Activated CD8-positive, alpha-beta memory T cell treated with anti-CD3 and anti-CD28 coated beads, Interleukin-2, amount 50 U/mL, for 4 hours (primary cell): ENCODE results near the gene CLMP.
A peak's percentile ranks its signal among the peaks of the same experiment; 100 is the strongest.
"Not testable (repeated sequence)": the region's sequence is repeated elsewhere in the genome, so short reads cannot be mapped to it uniquely, and the experiment has no call there.

Source experiments
- DNase-seq: peaks from one replicate; pipeline ENCODE4 v3.0.0-alpha.2; 2020

CLMP gene

DNA sequence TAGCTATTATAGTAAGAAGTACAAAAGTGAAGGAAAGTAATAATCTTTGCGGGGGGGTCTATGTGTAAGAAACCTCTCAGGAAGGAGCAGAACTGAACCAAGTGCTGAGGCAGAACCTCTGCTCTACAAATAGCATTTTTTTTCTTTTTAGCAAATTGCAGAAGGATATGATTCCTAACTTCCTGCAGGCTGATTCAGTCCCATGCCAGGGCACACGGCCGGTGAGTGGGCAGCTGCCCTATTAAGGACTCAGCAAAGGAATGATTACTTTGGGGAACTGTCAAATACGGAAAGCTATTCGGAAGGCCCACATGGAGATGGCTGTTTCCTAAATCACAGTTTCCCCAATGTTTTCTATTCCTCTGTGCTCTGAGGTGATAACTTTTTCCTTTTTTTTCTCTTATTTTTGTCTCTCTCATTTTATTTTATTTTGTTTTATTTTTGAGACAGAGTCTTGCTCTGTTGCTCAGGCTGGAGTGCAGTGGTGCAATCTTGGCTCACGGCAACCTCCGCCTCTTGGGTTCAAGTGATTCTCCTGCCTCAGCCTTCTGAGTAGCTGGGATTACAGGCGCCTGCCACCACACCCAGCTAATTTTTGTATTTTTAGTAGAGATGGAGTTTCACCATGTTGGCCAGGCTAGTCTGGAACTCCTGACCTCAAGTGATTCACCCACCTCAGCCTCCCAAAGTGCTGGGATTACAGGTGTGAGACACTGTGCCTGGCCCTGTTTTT lies 62.8 kb downstream of the CLMP start:
- not testable (repeated sequence) for DNase-seq

DNA sequence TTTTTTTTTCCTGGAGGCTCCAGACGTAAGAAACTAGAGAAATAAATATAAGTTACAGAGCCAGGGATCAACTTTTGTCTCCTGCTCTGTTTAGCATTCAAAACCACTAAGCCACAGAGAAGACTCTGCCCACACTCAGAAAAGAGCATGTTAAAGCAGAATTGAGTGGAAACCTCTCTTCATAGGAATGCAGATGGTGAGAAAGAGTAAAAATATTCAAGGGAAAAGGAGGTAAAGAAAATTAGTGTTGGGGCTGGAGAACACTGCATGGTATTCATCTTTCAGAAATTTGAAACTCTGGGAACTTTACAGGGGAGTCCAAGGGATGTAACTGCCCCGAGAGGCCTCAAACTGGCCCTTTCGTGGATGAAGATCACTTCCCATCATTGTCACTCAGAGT lies 65.1 kb downstream of the CLMP start:
- no peak for DNase-seq

DNA sequence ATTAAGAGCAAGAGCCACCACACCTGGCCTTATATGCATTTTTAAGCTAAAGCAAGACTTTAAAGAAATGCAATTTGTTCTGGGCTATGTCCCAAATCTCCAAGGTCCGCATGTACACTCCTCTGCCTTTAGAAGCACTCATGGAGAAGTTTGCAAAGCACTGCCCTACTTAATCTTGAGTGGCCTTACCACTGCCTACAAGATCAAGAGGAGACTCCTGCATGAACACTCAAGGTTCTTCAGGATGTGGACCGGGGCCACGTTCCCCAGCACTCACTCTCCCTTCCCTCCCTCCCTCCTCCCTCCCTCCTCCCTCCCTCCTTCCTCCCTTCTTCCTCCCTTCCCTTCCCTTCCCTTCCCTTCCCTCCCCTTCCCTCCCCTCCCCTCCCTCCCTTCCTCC lies 69.9 kb downstream of the CLMP start:
- no peak for DNase-seq

DNA sequence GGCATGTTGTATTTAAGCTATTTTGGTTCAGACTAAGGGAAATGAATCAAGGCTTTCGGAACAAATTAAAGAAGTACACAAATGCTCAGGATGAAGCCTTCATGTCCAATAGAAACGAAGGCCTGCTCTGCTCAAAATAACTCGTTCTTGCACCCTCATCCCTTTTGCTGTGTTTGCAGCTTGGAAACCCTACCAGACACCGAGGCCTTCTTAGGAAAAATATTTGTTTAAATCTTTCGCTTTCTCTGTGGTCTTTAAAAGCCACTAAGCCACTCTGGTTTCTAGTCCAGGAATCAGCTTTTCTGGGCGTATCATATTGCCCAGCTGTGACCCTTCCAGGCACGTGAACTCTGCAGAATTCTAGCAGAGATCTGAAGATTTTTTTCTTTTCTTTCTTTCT lies 72.2 kb downstream of the CLMP start:
- DNase-seq: no peak

DNA sequence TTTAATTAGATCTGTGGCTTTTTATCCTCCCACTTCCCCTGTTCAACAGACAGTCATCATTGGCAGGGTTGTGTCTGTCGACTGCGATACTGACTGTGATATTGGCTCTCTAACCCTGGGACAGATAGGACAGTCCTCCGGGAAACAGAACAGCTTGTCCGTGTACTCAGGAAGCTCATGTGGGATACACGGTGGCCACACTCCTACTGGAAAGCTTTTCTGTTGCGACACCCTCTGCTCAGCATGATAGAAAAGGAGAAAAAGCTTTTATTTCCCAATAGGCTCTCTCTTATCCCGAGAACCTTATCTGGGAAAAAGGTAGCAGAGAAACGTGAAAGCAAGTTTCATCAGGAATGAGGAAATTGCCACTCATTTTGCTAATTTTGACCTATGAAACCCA lies 72.7 kb downstream of the CLMP start:
- DNase-seq: no peak

DNA sequence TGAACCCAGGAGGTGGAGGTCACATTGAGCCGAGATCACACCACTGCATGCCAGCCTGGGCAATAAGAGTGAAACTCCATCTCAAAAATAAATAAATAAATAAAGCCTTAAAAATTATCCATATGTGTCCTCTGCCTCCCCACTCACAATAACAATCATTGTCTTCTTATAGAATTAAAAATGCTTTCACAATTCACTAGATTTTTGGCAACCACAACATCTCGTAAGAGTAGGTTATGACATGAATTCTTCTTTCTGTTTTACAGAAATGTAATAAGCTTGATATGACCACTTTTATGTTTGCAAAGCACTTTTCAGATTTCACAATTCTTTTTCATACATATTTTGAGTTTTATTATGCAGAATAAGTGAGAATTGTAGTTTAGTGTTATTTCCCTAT lies 78.6 kb downstream of the CLMP start:
- DNase-seq: no peak

DNA sequence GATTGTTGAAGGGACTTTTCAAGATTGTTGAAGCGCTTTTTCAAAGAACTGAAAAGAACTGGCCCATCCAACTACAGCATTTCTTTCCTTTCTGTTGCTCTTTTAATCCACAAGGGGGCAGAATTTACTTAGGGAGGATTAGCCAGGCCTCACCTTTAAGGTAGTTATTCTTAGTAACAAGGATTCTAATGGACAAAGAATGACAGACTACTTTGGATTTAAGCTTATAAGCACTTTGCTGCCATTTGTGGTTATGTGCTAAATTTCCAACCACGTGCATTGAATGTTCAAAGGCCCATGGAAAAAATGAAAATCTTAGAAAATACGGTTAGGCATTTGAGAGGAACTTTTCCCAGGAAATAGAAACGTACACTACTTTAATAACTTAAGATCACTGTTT lies 83.6 kb downstream of the CLMP start:
- no peak for DNase-seq

DNA sequence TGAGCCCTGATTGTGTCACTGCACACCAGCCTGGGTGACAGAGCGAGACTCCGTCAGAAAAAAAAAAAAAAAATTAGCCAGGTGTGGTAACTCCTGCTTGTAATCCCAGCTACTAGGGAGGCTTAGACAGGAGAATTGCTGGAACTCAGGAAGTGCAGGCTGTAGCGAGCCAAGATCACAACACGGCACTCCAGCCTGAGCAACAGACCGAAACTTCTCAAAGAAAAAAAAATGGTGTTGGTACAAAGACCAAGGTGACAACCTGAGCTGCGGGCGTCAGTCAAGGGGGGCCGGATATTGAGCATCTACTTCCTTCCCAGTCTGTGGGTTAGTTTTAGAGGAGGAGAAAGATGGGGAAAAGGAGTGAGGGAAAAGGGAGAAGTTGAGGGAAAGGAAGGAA lies 84.7 kb downstream of the CLMP start:
- no peak for DNase-seq

DNA sequence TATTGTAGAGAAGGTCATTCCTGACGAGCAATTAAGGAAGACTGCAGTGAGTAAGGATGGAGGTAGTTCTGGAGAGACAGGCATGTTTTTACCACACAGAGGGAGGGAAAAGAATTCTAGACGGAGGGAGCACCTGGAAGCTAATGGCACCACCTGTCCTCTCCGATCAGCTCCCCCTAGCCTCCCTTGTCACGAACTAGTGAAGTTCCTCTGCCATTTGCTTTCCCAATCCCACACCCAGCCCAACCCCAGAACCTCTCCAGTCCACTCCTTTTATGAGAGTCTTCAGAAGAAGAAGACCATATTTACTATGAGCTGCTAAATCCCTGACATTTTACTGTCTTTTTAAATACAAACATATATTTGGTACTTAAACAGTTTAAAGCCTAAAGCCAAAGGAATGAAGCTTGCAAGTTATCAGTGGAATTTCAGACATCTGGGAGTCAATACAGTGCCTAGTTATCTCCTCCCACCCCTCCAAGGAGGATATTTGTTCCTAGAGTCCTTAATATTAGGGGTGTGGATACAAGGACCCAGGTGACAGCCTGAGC lies 87.0 kb downstream of the CLMP start:
- DNase-seq: no peak

DNA sequence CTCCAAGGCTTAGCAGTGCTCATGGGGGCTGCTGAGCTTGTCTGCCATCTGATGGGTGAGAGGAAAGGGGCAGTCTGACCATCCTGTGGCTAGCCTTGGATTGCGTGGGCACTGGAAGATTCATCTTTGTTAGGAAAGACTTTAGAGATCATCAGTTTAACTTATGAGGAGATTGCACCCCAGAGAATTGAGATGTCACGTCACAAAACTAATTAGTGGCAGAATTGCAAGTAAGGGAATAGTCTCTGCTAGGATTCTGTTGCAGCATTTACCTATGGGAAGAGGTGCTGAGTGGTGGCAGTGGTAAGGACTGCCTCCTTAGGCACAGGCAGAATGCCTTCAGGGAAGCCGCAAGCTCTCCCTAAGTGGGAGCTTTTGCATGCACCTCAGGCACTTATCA lies 90.4 kb downstream of the CLMP start:
- no peak for DNase-seq

DNA sequence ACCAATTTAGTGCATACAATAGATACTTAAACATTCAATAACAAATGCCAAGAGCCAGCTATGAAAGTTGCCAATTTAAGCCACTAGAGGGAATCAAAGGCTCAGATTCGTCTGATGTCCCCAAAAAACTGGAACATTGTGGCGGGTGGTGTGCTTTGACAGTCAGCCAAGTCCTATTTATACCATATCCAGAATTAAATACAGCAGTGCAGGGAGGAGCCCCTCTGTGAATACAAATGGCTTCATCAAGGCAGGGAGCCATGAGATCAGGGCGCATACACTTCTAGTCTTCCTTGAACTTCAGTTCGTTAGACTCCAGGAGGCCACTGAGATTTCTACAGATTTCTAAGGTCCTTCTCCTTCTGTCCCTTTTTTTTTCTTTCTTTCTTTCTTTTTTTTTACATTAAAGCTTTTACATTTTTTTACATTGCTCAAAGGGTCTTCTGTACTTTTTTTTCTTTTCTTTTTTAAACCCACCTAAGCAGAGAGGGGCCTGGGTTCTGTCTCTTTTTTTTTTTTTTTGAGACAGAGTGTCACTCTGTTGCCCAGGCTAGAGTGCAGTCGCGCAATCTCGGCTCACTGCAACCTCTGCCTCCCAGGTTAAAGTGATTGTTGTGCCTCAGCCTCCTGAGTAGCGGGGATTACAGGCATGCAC lies 91.6 kb downstream of the CLMP start:
- DNase-seq: no peak

DNA sequence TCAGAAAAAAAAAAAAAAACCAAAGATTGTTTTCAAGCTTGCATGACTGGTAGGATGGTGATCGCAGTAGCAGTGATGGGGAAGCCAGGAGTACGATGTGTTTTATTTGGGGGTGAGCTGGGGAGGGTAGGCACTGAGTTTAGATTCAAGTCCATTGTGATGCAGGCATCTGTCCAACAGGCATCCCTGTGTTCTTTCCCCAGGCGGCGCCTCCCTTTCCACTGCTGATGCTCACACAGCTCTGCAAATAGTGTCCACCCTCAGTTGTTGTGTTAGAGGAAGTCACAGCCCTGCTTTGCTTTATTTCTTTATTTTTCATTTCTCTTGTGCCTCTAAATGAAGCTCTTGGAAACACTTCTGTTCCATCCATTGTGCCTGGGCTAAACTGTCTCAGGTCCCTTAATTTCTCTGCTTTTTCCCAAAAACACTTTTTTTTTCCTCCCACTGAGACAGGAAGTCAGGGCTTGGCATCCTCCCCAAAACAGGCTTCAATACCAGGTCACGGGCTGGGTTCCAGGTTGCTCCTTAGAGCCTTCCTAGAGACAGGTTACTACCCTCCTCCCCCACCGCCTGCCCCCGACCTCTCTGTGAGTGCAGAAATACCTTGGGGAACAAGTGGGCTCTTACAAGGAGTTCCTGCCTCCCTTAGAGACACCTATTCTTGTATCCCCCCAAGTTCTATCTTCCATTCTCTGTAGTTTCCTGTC lies 94.5 kb downstream of the CLMP start:
- DNase-seq: no peak

DNA sequence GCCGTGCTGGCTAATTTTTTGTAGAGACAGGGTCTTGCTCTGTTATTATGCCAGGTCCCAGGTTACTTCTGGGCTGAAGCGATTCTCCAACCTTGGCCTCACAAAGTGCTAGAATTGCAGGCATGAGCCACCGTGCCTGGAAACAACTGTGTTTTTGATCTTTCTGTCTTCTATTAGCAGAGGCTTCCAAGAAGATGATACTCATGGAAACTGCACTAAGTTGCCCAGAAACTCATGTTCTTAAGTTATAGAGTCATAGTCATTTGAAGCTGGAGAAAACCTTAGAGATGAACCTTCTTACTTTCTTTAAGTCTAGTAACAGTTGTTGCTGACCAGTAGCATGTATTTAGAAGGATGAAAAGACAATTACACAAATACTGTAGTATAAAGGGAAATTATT lies 96.1 kb downstream of the CLMP start:
- no peak for DNase-seq

DNA sequence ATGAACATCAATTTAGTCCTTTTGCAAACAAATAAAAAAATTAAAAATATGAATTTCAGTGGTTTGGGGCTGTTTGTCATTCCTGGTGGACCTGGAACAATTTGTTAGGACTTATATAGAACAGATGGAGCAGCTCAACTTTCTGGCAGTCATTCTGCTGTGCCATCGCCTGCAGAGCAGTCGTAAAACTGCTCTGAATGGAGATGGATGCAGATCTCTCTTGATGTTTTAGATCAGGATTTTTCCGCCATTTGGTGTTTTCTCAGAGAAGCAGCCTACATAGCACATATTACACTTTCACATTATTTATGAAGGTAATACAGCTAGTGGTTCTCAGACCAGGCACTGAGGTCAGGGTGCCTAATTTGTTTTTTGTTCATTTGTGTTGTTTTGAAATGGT lies 101.3 kb downstream of the CLMP start:
- DNase-seq: no peak

DNA sequence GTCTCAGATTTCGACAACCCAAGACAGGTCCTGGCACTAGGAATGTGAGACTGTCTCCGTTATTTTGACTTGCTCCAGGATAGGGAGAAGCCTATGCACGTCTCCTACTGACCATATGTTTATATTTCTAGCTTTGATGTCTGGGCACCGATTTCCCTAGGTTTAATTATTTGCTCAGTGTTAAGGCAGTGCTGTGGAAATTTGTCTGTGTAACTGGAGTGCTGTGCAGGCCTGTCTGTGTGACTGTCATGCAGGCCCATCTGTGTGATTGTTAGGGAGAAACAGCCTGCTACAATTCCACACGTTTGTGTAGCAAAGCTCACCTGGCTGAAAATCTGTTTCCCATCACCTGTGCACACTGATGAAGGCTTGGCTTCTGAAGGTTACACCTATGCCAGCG lies 103.5 kb downstream of the CLMP start:
- no peak for DNase-seq

DNA sequence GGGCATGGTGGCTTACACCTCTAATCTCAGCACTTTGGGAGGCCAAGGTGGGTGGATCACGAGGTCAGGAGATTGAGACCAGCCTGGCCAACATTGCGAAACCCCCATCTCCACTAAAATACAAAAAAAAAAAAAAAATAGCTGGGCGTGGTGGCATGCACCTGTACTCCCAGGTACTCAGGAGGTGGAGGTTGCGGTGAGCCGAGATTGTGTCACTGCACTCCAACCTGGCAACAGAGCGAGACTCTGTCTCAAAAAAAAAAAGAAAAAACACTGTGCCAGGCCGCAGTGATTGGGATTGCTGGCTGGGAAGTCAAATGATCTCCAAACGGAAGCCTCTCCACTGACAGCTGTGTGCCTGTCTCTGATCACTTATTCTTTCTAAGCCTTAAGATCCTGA lies 104.9 kb downstream of the CLMP start:
- not testable (repeated sequence) for DNase-seq

DNA sequence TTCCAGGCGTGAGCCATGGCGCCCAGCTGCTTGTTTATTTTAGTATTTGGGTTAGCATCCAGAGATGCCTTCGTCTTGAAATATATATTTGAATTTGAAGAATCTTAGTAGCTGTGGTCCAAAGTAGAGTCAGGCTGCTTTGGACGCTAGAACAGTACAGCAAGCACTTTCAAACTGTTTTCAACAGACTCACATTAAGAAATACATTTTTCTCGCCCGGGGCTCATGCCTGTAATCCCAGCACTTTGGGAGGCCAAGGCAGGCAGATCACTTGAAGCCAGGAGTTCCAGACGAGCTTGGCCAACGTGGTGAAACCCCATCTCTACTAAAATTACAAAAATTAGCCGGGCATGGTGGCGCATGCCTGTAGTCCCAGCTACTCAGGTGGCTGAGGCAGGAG lies 106.2 kb downstream of the CLMP start:
- DNase-seq: not testable (repeated sequence)

DNA sequence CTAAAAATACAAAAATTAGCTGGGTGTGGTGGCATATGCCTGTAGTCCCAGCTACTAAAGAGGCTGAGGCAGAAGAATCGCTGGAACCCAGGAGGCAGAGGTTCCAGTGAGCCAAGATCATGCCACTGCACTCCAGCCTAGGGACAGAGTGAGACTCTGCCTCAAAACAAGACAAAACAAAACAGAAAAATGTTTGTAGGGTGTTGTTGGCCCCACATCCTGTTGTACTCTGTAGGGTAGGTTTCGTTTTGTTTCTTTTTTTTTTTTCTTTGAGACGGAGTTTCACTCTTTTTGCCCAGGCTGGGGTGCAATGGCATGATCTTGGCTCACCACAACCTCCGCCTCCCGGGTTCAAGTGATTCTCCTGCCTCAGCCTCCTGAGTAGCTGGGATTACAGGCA lies 107.4 kb downstream of the CLMP start:
- not testable (repeated sequence) for DNase-seq

DNA sequence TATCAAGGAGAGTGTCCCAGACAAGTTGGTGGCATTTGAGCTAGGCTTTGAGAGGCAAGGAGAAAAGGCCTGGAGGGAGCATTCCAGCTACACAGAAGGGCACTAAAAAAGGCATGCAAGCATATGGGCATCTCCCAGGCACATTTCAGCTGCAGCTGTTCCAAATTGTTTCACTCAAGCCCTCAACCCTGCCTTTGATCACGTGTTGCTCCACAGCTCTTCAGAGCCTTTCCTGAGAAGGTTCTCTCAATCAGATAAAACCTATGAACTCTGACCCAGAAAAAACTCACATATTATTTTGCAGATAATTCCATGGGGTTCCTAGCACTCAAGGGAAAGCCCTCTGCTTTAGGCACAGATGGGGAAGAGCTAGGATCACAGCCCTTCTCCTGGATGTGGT lies 108.7 kb downstream of the CLMP start:
- no peak for DNase-seq

DNA sequence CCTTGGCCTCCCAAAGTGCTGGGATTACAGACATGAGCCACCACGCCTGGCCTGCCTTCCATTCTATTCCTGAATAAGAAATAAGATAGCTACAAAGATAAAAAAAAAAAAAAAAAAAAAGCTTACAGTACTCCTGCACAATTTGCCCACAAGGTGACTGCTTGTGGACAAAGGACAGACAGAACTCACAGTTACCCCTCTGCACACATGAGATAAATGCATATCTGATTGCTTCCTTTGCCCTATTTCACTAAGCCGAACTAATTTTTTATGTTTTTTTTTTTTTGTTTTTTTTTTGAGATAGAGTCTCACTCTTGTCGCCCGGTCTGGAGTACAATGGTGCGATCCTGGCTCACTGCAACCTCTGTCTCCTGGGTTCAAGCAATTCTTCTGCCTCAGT lies 109.6 kb downstream of the CLMP start:
- DNase-seq: no peak

DNA sequence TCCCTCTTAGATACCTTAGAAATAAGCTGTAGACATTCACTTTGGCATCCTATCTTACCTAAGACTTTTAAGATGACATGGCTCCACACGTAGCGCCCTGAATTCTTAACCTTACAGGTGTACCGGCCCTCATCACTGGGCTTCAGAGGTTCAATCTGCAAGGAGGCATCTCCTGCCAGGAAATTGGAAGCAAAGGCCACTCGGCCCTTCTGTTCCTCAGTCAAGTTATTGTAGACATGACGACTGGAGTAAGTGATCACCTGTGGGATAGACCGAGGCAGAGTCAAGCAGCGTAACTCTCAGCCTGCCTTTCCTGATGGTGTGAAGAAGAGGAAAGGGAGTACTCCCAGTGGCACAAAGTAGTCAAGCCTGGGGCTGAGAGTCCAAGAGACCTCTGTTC lies 110.6 kb downstream of the CLMP start:
- DNase-seq: no peak

DNA sequence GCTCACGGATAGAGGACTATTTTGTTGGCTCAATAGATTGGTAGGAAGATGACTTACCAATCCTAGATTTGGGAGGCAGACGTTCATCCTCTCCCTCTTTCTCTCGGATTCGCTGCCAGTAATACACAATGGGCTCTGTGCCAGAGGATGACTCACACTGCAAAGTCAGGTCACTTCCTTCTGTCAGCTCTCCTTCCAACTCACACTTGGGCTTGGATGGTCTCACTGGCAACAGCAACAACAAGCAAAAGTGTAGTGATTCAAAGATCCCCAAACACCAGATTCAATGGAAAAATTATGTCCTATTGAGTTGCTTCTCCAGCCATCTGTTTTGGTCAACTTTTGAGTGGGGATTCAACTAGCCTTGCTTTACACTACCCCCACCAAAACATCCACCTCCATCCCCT lies 111.4 kb downstream of the CLMP start:
- peak; percentile 55 for DNase-seq

DNA sequence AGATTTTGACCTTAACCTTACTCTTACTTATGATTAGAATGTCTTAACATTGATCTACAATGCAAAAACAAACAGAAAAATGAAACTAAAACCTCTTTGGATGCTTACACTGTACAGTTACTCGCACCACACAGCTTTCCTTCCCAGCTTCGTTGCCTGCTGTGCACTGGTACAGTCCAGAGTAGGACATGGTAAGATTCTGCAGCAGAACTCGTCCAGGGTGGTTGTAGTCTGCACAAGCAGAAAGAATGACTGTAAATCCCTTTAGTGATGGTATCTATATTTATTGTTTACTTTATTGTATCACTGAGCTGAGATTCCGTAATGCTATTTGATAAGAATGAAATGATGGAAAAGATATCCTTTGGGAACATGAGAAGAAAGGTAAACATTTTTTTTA lies 112.1 kb downstream of the CLMP start:
- no peak for DNase-seq

DNA sequence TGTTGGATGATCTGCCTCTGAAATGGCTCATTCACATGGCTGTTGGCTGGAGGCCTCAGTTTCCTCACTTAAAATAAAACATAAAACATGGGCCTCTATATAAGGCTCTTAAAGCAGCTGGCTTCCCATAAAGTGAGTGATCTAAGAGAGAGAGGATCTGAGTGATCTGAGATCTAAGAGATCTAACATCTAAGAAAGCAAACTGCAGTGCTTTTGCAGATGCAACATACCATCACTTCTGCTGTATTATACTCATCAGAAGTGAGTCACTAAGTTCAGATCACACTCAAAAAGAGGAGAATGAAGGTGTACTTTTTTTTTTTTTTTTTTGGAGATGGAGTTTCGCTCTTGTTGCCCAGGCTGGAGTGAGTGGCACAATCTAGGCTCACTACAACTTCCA lies 115.0 kb downstream of the CLMP start:
- no peak for DNase-seq
